Measurements from ENCODE around the gene CDH9.

CDH9 gene

DNA sequence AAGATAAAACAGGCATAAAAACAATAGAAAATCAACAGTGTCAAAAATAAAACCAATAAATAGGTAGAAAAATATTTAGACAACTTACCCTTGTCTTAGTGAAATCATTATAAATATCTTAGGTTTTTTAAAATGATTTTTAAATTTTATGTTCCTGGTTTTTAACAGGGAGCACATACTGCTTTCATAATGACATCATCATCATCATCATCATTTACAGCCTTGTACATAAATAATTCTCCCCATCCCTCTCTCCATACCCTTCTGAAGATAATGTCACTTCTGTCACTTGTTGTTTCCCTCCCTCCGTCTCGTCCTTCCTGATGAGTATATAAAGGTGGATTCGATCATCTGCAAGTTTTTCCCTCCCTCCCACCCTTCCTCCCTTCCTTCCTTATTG, 56.6 kb downstream of the CDH9 start:
- no peak for DNase-seq (ENCODE audit: extremely low spot score)
- POLR2A ChIA-PET: no interaction called here
- TF ChIP-seq CTCF (IDR thresholded peaks at IDR 0.05; ENCODE audit: control extremely low read depth, extremely low read depth, low read depth, missing control alignments): no peak
- CTCF ChIA-PET: no interaction called here

- ChIA-PET POLR2A (no interaction called here), CTCF (no interaction called here)
- no peak for TF ChIP-seq CTCF (IDR thresholded peaks at IDR 0.05; ENCODE audit: control extremely low read depth, extremely low read depth, low read depth, missing control alignments)
- DNase-seq (ENCODE audit: extremely low spot score): no peak
These were observed 79.1 kb downstream of the CDH9 start for GRCh38 chr5:26959290-26959689.

DNA sequence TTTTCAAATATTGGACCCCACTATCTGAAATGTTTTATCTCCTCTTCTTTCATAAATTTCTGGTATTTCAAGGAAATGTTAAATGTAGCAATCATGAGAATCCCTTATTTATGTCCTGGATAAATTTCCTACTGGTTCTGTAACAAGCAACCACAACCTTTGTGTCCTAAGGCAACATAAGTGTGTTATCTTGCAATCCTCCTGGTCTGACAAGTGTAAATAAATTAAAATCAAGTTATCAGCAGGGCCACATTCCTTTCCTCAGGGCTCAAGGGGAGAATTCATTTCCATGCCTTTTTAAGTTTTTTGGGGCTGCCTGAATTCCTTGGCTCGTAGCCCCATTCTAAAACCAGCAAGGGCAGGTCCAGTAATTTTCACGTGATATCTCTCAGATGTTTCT, 83.2 kb downstream of the CDH9 start:
- DNase-seq (ENCODE audit: extremely low spot score): no peak
- TF ChIP-seq CTCF (IDR thresholded peaks at IDR 0.05; ENCODE audit: control extremely low read depth, extremely low read depth, low read depth, missing control alignments): no peak
- CTCF ChIA-PET: no interaction called here
- POLR2A ChIA-PET: no interaction called here

DNA sequence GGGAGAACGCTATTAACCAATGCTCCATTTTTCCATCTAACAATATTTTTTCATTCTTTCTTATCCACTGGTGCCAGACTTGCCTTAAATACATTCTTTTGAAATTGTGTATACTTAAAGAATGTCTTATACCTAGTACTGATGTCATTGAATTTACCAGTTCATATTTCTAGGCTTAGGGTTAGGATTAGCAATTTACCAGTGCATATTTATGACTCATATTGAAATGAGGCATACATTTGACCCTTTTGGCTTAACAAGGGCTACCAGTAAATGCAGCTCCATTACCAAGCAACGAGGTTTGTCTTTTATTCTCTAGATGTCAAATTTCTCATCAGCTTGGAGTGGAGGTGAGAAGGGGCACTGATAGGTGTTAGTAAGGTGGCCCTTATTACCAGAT, 89.5 kb downstream of the CDH9 start:
- TF ChIP-seq CTCF (IDR thresholded peaks at IDR 0.05; ENCODE audit: control extremely low read depth, extremely low read depth, low read depth, missing control alignments): no peak
- ChIA-PET CTCF (no interaction called here), POLR2A (no interaction called here)
- no peak for DNase-seq (ENCODE audit: extremely low spot score)

- POLR2A ChIA-PET: no interaction called here
- CTCF ChIA-PET: no interaction called here
- TF ChIP-seq CTCF (IDR thresholded peaks at IDR 0.05; ENCODE audit: control extremely low read depth, extremely low read depth, low read depth, missing control alignments): no peak
- DNase-seq (ENCODE audit: extremely low spot score): no peak
These were observed 92.5 kb downstream of the CDH9 start for GRCh38 chr5:26945901-26946300.

GRCh38 chr5:26942481-26942880, 95.9 kb downstream of the CDH9 start:
- POLR2A ChIA-PET: no interaction called here
- no peak for TF ChIP-seq CTCF (IDR thresholded peaks at IDR 0.05; ENCODE audit: control extremely low read depth, extremely low read depth, low read depth, missing control alignments)
- CTCF ChIA-PET: no interaction called here
- DNase-seq (ENCODE audit: extremely low spot score): no peak

DNA sequence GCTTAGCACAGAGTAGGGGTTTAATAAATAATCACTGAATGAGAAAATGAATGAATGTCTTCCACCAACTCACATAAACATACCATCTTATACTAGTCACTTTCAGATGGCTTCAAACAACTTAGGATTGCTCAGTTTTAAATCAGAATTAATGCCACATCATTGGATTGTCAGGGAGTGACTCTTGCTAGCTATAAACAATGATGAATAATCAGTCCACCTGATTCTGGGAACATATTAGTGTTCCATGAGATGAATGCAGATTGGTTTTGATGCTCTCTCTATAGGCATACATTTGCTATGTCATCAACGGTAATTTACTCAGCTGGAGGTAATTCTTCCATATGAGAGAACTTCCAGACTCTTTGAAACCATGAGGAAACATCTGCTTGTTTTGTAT, 97.4 kb downstream of the CDH9 start:
- no peak for DNase-seq (ENCODE audit: extremely low spot score)
- CTCF ChIA-PET: no interaction called here

More for the DNA sequence above, 97.4 kb downstream of the CDH9 start:
- TF ChIP-seq CTCF (IDR thresholded peaks at IDR 0.05; ENCODE audit: control extremely low read depth, extremely low read depth, low read depth, missing control alignments): no peak
- POLR2A ChIA-PET: no interaction called here

Measured in GM10248 (cell line).